B cell (primary cell): Measurements from ENCODE around the gene UTS2R. TPM values are rescaled to one million over a fixed set of nuclear protein-coding genes. Genes with fewer than 3 reads are reported as not detected.

ENCODE experiments used
- ATAC-seq: fragments of 200-7000 bp; cut with Tn5 transposase; one replicate; pipeline ENCODE4 v1.10.0; 2021; ENCODE audit warnings: low read depth, mild to moderate bottlenecking, moderate number of reproducible peaks, moderate library complexity
- CTCF ChIA-PET: fragments of 350-600 bp; sonication (Branson Sonifier 250); formaldehyde crosslinking; loops from one replicate; lab custom pipeline; 2021; ENCODE audit warnings: antibody characterized with exemption, inconsistent platforms; lab: Charles Lee
- POLR2A ChIA-PET: fragments of 350-600 bp; sonication (Branson Sonifier 250); formaldehyde crosslinking; loops from one replicate; lab custom pipeline; 2021; ENCODE audit warnings: antibody characterized with exemption; lab: Charles Lee
- DNase-seq: peaks from one replicate; pipeline ENCODE4 v3.0.0; 2013
- H2AFZ ChIP-seq: 2 replicates; pipeline ENCODE4 v1.6.1; 2012; ENCODE audit warnings: mild to moderate bottlenecking, low read depth, low read length; ENCODE audit not compliant: insufficient read depth, poor library complexity, severe bottlenecking
- H3K27ac ChIP-seq, 2 donors: 1 replicate in 1 of 2; 2 replicates in 1 of 2; pipeline ENCODE4 v1.5.1; 2012 to 2013; ENCODE audit warnings: low read length in 2 of 2, mild to moderate bottlenecking in 2 of 2, moderate library complexity in 1 of 2
- H3K27me3 ChIP-seq, 4 experiments: fragments of 200-600 bp in 1 of 4; sonication (generic) in 1 of 4; replicated peaks in 1 of 4; 1 replicate in 2 of 4; 2 replicates in 2 of 4; pipeline versions ENCODE4 v1.6.1 to v1.7.0; 2013 to 2016; ENCODE audit warnings: low read length in 3 of 4, mild to moderate bottlenecking in 2 of 4, mixed read lengths in 1 of 4, moderate library complexity in 1 of 4; ENCODE audit not compliant: insufficient read depth in 4 of 4, control insufficient read depth in 3 of 4; ENCODE audit errors: control extremely low read depth in 1 of 4
- H3K36me3 ChIP-seq, 2 experiments: replicated peaks in 1 of 2; 1 replicate in 1 of 2; 2 replicates in 1 of 2; pipeline versions ENCODE4 v1.6.1 to v1.7.1; 2013; ENCODE audit warnings: low read length in 1 of 2; ENCODE audit not compliant: insufficient read depth in 2 of 2, control insufficient read depth in 1 of 2; ENCODE audit errors: control extremely low read depth in 1 of 2, extremely low read depth in 1 of 2
- H3K4me1 ChIP-seq, 2 donors: fragments of 200-600 bp in 1 of 2; sonication (generic) in 1 of 2; 1 replicate in 1 of 2; 2 replicates in 1 of 2; pipeline versions ENCODE4 v1.5.1 to v1.6.1; 2013 to 2017; ENCODE audit warnings: low read length in 2 of 2; ENCODE audit not compliant: control insufficient read depth in 2 of 2, insufficient read depth in 2 of 2
- H3K4me2 ChIP-seq: replicated peaks from 2 replicates; pipeline ENCODE3; 2012; ENCODE audit warnings: mild to moderate bottlenecking, low read depth, low read length; ENCODE audit not compliant: poor library complexity, severe bottlenecking
- H3K4me3 ChIP-seq, 5 experiments: fragments of 200-600 bp in 1 of 5; sonication (generic) in 1 of 5; 1 replicate in 3 of 5; 2 replicates in 2 of 5; pipeline versions ENCODE4 v1.5.1 to v1.7.0; 2011 to 2016; ENCODE audit warnings: low read length in 4 of 5, mild to moderate bottlenecking in 4 of 5, low read depth in 2 of 5, control low read depth in 1 of 5, moderate library complexity in 1 of 5; ENCODE audit not compliant: insufficient read depth in 1 of 5; ENCODE audit errors: control extremely low read depth in 1 of 5, extremely low read depth in 1 of 5
- H3K79me2 ChIP-seq: fragments of 200-600 bp; sonication (generic); one replicate; pipeline ENCODE4 v1.6.0; 2016; ENCODE audit warnings: low read length; ENCODE audit not compliant: control insufficient read depth, insufficient read depth
- H3K9ac ChIP-seq: fragments of 200-600 bp; sonication (generic); 2 replicates; pipeline ENCODE4 v1.6.1; 2017; ENCODE audit warnings: mild to moderate bottlenecking, low read length, moderate library complexity
- H3K9me3 ChIP-seq, 3 donors: one replicate each; pipeline versions ENCODE4 v1.6.1 to v1.7.1; 2013; ENCODE audit warnings: low read length in 2 of 3; ENCODE audit not compliant: control insufficient read depth in 2 of 3, insufficient read depth in 1 of 3; ENCODE audit errors: control extremely low read depth in 1 of 3
- H4K20me1 ChIP-seq: 2 replicates; pipeline ENCODE4 v1.6.0; 2012; ENCODE audit warnings: mild to moderate bottlenecking, low read length; ENCODE audit not compliant: insufficient read depth, control insufficient read depth, poor library complexity, severe bottlenecking
- H3K27ac Mint-ChIP-seq: one replicate; pipeline ENCODE4 v1.8.0; 2021; ENCODE audit warnings: mixed read lengths
- H3K27me3 Mint-ChIP-seq: one replicate; pipeline ENCODE4 v1.8.0; 2021; ENCODE audit warnings: mixed read lengths
- H3K4me1 Mint-ChIP-seq: one replicate; pipeline ENCODE4 v1.8.0; 2021; ENCODE audit warnings: mixed read lengths
- H3K4me3 Mint-ChIP-seq: one replicate; pipeline ENCODE4 v1.8.0; 2021; ENCODE audit warnings: mixed read lengths
- H3K9me3 Mint-ChIP-seq: one replicate; pipeline ENCODE4 v1.8.0; 2022; ENCODE audit warnings: mixed read lengths; ENCODE audit not compliant: insufficient read depth
- CTCF ChIP-seq: fragments of 200-600 bp; IDR thresholded peaks from one replicate; pipeline ENCODE4 v1.8.0; 2022; ENCODE audit warnings: antibody characterized with exemption, mild to moderate bottlenecking
- EZH2 ChIP-seq: IDR thresholded peaks from 2 replicates; pipeline ENCODE4 v1.6.1; 2012; ENCODE audit warnings: borderline replicate concordance, low read depth, mild to moderate bottlenecking, moderate library complexity, low read length; ENCODE audit not compliant: insufficient read depth, poor library complexity, severe bottlenecking
- WGBS: methylation state at CpG from one replicate; pipeline ENCODE4 v1.1.5; 2013; ENCODE audit warnings: missing lambda C conversion rate; ENCODE audit not compliant: insufficient coverage; 5-methylcytosine and 5-hydroxymethylcytosine counted together
- intact Hi-C: fragments of 100-400 bp; cut with micrococcal nuclease; formaldehyde crosslinking; loops from one replicate; pipeline ENCODE4 v1.10.0; 2022
- polyA plus RNA-seq: library from polyadenylated mRNA; depleted of rRNA; stranded (reverse); fragments of >200 nt; gene quantifications from 2 replicates; pipeline ENCODE4 v1.2.3, GENCODE V29; 2012
- total RNA-seq, 2 donors: library from RNA; stranded (reverse); fragments of 120-200 nt in 1 of 2; gene quantifications; 1 replicate in 1 of 2; 2 replicates in 1 of 2; pipeline versions ENCODE4 v1.2.3 to v1.2.4, GENCODE V29; 2013 to 2022

UTS2R gene
- total and polyA plus RNA-seq, 2 donors (not counting 1 experiment from before 2014, with no cell fraction given): 0.86 TPM; not detected in 1

GRCh38 chr17:82397449-82398335, 26.1 kb downstream of the UTS2R start:
- ChIA-PET POLR2A (no interaction called here), CTCF (no interaction called here)
- H3K27ac ChIP-seq: no peak overlapping the region
- H3K27me3 ChIP-seq: no peaks in the 10 kb centered on the region
- no peaks in the 10 kb centered on the region for H3K27me3 Mint-ChIP-seq
- no peaks in the 10 kb centered on the region for H3K9me3 Mint-ChIP-seq
- DNase-seq (no peak), ATAC-seq (no peak)
- no peaks in the 10 kb centered on the region for H4K20me1 ChIP-seq
- H3K4me1 Mint-ChIP-seq: peaks cover 10% of the 10 kb centered on the region
- no peak overlapping the region for H3K4me2 ChIP-seq
- H3K9ac ChIP-seq: no peak overlapping the region
- no peak overlapping the region for H3K4me3 ChIP-seq
- WGBS: 94% methylated on average over 38 of the region's 38 CpGs
- peaks cover 8 to 14% of the 10 kb centered on the region in 2 donors for H3K4me1 ChIP-seq
- H3K79me2 ChIP-seq: no peaks in the 10 kb centered on the region
- H3K9me3 ChIP-seq: no peaks in the 10 kb centered on the region
- no peak for TF ChIP-seq EZH2
- H3K4me3 Mint-ChIP-seq: no peak overlapping the region
- no peak overlapping the region for H2AFZ ChIP-seq
- no peak overlapping the region for H3K27ac Mint-ChIP-seq
- peaks cover 3 to 15% of the 10 kb centered on the region in 2 experiments for H3K36me3 ChIP-seq
- intact Hi-C loops: no loop called here

GRCh38 chr17:82399041-82399441, 27.5 kb downstream of the UTS2R start:
- Mint-ChIP-seq H3K27ac (no peak overlapping the region), H3K9me3 (no peaks in the 10 kb centered on the region), H3K4me1 (peaks cover 10% of the 10 kb centered on the region), H3K27me3 (no peaks in the 10 kb centered on the region), H3K4me3 (no peak overlapping the region)
- DNase-seq: no peak
- Histone ChIP-seq H3K36me3 (peaks cover 5 to 16% of the 10 kb centered on the region in 2 experiments), H3K4me2 (no peak overlapping the region), H3K27ac (no peak overlapping the region), H3K9ac (no peak overlapping the region), H3K4me3 (no peak overlapping the region), H3K79me2 (no peaks in the 10 kb centered on the region), H3K27me3 (no peaks in the 10 kb centered on the region), H3K4me1 (peaks cover 8 to 14% of the 10 kb centered on the region in 2 donors), H3K9me3 (no peaks in the 10 kb centered on the region), H2AFZ (no peak overlapping the region), H4K20me1 (no peaks in the 10 kb centered on the region)
- CTCF ChIA-PET: no interaction called here
- ATAC-seq: no peak
- TF ChIP-seq CTCF (no peak), EZH2 (no peak)
- 94% methylated on average over 13 of the region's 13 CpGs for WGBS
- POLR2A ChIA-PET: interaction anchor here (1.3 kb wide), 1 partner anchor 99 kb away, joined by 4 read pairs; no protein-coding TSS in a partner anchor
- intact Hi-C loops: no loop called here
